ENCODE data around the gene IL18RAP.

Gene IL18RAP

DNA sequence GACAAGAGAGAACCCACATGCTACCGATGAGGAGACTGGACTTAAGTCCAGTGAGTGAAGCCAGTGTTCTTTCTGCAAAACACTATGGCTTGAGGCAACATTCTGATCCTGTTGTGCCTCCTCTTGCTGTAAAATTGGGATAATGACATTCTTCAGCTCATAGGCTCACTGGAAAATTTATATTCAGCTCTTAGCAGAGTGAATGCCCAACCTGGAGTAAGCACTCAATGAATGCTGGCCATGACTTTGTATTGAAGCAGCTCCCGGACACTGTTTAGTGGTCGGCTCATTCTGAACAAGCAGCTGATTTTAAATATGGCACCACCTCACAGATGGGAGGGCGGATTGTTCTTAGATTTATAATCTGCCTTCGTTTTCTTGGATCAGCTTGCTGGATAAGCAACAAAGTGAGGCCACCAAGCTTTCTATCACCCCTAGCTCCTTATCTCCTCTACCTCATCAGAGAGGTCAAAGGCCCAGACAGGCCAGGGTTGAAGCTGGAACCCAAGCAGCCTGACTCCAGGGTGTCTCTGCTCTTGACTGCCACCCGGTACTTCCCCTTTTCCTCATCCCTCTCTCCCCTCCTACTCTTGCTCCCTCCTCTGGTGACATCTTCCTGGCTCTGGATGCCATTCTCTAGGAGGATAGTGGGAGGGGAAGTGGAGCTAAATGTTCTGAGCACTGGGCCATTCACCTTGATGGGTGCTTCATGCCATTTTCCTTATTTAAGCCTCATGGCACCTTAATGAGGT lies 61.5 kb downstream of the IL18RAP start:
- Histone ChIP-seq H3K27me3 (ENCODE audit: low read length) (no peaks in the 10 kb centered on the region), H3K36me3 (ENCODE audit: low read length) (no peaks in the 10 kb centered on the region), H3K4me3 (ENCODE audit: insufficient read depth, low read length, poor library complexity, severe bottlenecking) (no peak overlapping the region), H4K20me1 (ENCODE audit: low read depth, low read length) (no peaks in the 10 kb centered on the region), H2AFZ (ENCODE audit: low read depth, low read length, severe bottlenecking) (no peak overlapping the region), H3K9me3 (ENCODE audit: insufficient read depth, low read length) (no peaks in the 10 kb centered on the region), H3K4me2 (ENCODE audit: low read depth, low read length, poor library complexity, severe bottlenecking) (no peak overlapping the region), H3K9ac (ENCODE audit: low read length) (no peak overlapping the region), H3F3A (ENCODE audit: insufficient read depth) (no peaks in the 10 kb centered on the region), H3K79me2 (ENCODE audit: insufficient read depth, low read length) (no peaks in the 10 kb centered on the region), H3K27ac (ENCODE audit: low read depth, low read length) (no peak overlapping the region), H3K9me2 (replicated peaks; ENCODE audit: insufficient read depth, low read length) (no peaks in the 10 kb centered on the region)
- TF ChIP-seq EZH2phosphoT487 (conservative IDR thresholded peaks at IDR 0.05; ENCODE audit: low read length): no peak
- TF ChIP-seq, protein P1, sequence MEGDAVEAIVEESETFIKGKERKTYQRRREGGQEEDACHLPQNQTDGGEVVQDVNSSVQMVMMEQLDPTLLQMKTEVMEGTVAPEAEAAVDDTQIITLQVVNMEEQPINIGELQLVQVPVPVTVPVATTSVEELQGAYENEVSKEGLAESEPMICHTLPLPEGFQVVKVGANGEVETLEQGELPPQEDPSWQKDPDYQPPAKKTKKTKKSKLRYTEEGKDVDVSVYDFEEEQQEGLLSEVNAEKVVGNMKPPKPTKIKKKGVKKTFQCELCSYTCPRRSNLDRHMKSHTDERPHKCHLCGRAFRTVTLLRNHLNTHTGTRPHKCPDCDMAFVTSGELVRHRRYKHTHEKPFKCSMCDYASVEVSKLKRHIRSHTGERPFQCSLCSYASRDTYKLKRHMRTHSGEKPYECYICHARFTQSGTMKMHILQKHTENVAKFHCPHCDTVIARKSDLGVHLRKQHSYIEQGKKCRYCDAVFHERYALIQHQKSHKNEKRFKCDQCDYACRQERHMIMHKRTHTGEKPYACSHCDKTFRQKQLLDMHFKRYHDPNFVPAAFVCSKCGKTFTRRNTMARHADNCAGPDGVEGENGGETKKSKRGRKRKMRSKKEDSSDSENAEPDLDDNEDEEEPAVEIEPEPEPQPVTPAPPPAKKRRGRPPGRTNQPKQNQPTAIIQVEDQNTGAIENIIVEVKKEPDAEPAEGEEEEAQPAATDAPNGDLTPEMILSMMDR (IDR thresholded peaks at IDR 0.05; ENCODE audit: insufficient read depth, low read length, poor library complexity, severe bottlenecking): no peak

DNA sequence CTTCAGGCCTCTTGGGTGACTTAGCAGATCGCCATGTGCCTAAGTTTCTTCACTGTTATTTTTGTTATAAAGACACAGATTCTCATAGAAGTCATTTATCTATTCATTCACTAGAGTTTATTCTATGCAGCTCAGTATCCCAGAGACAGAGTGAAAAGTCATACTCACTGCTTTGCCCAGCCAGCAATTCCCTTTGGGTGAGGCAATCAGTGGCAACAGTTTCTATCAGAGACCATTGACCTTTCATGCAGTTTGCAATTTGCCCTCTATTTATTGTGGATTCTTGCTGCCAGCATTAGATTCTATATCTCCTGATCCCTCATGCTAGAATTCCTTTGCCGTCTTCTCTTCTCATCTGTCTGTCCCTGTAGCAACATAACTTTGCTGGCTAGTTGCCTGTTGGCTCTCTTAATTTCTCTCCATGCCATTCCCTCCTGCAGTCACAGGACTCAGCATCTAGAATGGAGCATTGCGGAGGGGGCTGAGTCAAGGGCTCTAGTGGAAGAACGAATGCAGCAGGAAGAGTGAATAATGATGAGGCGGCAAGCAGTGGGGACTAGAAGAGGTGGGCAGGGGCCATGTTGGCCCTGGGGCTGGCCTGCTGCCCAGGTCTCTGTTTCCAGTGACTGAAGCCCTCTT lies 62.3 kb downstream of the IL18RAP start:
- Histone ChIP-seq H3K27me3 (ENCODE audit: low read length) (no peaks in the 10 kb centered on the region), H3K4me3 (ENCODE audit: insufficient read depth, low read length, poor library complexity, severe bottlenecking) (no peak overlapping the region), H3K36me3 (ENCODE audit: low read length) (no peaks in the 10 kb centered on the region), H2AFZ (ENCODE audit: low read depth, low read length, severe bottlenecking) (no peak overlapping the region), H3K4me2 (ENCODE audit: low read depth, low read length, poor library complexity, severe bottlenecking) (no peak overlapping the region), H4K20me1 (ENCODE audit: low read depth, low read length) (no peaks in the 10 kb centered on the region), H3K9ac (ENCODE audit: low read length) (no peak overlapping the region), H3K9me3 (ENCODE audit: insufficient read depth, low read length) (no peaks in the 10 kb centered on the region), H3F3A (ENCODE audit: insufficient read depth) (no peaks in the 10 kb centered on the region), H3K27ac (ENCODE audit: low read depth, low read length) (no peak overlapping the region), H3K9me2 (replicated peaks; ENCODE audit: insufficient read depth, low read length) (no peaks in the 10 kb centered on the region), H3K79me2 (ENCODE audit: insufficient read depth, low read length) (no peaks in the 10 kb centered on the region)
- TF ChIP-seq, protein P1 (IDR thresholded peaks at IDR 0.05; ENCODE audit: insufficient read depth, low read length, poor library complexity, severe bottlenecking): no peak
- no peak for TF ChIP-seq EZH2phosphoT487 (conservative IDR thresholded peaks at IDR 0.05; ENCODE audit: low read length)

DNA sequence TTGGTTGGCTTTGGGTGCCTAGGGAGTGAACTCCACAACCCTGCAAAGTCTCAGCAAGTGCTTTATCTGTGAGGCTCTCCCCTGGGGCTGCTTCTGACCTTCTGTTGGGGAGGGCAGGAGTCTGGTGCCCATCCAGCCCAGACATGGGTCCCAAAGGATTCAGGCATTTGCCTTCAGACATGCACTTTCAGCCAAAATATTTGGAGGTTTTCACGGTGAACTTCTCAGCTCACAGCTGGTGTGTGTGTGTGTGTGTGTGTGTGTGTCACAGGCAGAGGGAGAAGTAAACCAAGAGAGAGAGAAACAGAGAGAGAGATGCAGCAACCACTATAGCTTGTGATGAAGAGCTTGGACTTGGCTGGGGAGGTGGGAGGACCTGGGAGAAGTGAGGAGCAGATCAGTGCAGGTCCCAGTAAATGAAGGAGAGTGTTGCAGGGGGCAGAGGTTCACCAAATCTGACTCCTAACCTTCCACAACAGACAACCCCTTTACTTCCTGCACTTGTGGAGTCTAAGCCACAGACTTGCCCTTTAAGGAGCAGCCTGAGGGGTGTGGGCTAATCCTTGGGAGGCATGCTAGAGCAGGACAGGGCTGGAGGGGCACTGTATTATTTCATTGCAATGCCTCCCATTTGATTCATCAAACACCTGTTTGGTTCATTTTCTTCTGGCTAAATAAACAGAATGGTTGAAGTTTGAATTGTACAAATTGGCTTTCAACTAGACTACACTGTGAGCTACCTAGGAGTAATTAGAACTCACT lies 64.2 kb downstream of the IL18RAP start:
- Histone ChIP-seq H3K9ac (ENCODE audit: low read length) (no peak overlapping the region), H2AFZ (ENCODE audit: low read depth, low read length, severe bottlenecking) (no peak overlapping the region), H4K20me1 (ENCODE audit: low read depth, low read length) (no peaks in the 10 kb centered on the region), H3K79me2 (ENCODE audit: insufficient read depth, low read length) (no peaks in the 10 kb centered on the region), H3K4me3 (ENCODE audit: insufficient read depth, low read length, poor library complexity, severe bottlenecking) (no peak overlapping the region), H3K9me2 (replicated peaks; ENCODE audit: insufficient read depth, low read length) (no peaks in the 10 kb centered on the region), H3K9me3 (ENCODE audit: insufficient read depth, low read length) (no peaks in the 10 kb centered on the region), H3K27me3 (ENCODE audit: low read length) (no peaks in the 10 kb centered on the region), H3K4me2 (ENCODE audit: low read depth, low read length, poor library complexity, severe bottlenecking) (no peak overlapping the region), H3K27ac (ENCODE audit: low read depth, low read length) (no peak overlapping the region), H3K36me3 (ENCODE audit: low read length) (no peaks in the 10 kb centered on the region), H3F3A (ENCODE audit: insufficient read depth) (no peaks in the 10 kb centered on the region)
- TF ChIP-seq EZH2phosphoT487 (conservative IDR thresholded peaks at IDR 0.05; ENCODE audit: low read length): no peak
- TF ChIP-seq, protein P1 (IDR thresholded peaks at IDR 0.05; ENCODE audit: insufficient read depth, low read length, poor library complexity, severe bottlenecking): no peak

Measured in SU-DHL-6 (cell line).